Superior temporal gyrus (tissue), 1 donor: Measurements from ENCODE around the gene SLC39A2.

Experiments used
- DNase-seq: peaks from one replicate; pipeline ENCODE4 v3.0.0-alpha.2; 2016; ENCODE audit errors: extremely low spot score

Gene SLC39A2

DNA sequence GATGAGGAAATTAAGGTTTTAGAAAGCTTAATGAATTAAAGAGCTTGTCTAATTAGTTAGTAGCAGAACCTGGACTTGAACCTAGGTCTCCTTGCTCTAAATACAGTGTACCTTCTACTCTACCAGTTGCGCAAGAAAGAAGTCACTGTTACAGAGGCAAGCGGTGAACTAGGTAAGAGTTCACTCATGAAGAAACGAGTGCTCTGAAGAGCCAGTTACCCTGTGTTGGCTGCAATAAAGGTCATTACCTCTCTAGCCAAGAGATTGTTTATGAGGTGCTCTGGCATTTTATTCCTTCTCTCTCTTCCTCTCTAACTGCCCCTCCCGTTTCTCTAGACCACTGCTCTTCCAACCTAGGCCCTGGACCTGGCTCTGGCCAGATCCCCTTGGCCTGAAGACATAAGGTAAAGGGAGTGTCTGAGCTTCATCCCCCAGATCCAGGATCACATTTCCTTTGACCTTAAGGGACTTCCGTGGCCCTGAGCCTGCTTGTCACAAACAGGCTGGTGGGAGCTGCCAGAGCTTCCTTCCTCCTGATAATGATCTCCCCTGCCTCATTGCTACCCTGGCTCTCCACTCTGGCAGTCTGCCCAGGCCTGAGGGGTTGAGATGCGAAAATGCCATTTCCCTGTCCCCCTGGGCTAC is 45.0 kb downstream of the SLC39A2 start:
- DNase-seq, result no peak

DNA sequence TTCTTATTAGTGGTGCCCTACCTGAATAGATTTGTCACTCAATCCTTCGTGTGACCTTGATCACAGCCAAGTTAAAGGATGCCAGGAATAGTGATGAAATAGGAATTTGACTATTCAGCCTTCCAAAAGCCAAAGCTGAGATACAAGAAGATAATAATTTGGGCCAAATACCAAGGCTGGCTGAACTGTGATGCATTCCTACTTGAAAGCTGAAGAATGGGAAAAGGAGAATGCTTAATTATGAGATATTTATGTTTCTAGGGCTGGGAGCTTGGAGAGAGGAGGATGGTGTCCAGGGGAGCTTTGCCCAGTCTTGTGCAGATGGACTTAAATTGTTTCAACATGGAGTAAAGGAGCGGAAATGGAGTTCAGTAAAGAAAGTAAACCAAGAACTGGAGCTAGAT is 48.3 kb downstream of the SLC39A2 start:
- no peak for DNase-seq

DNA sequence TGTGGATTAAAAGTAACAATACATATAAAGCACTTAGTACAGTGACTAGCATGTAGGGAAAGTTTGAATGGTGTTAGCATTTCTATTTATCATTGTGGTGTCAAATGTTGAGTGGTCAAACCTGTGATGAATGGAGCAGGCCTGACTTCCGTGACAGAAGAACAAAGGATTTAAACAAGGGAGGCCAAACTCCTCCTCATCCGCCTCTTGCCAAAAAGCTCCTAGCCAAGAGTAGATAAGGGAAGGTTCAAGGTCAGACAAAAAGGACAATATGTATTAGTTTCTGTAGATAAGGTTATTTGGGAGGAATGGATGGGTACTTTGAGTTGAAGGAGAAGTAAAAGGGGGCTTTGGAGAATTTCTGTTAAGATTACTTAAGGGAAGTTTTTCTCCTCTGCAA is 49.5 kb downstream of the SLC39A2 start:
- no peak for DNase-seq

- DNase-seq, result no peak
Observed at GRCh38 chr14:21049271-21049673, 50.2 kb downstream of the SLC39A2 start.

GRCh38 chr14:21050597-21050996 is 51.5 kb downstream of the SLC39A2 start:
- DNase-seq, result no peak
